PFSK-1 (cell line): ENCODE data around the gene CASK.

Source experiments
- FOXP2 ChIP-seq: optimal IDR thresholded peaks from 2 replicates; pipeline ENCODE3; 2011; ENCODE audit warnings: borderline replicate concordance, control low read depth, inconsistent platforms; ENCODE audit not compliant: insufficient read depth; ENCODE audit errors: extremely low read length, extremely low read depth
- POLR2AphosphoS5 ChIP-seq: IDR thresholded peaks from 2 replicates; pipeline ENCODE4 v1.6.1; 2012; ENCODE audit warnings: low read depth, mild to moderate bottlenecking, control low read depth, low read length, moderate library complexity
- SIN3A ChIP-seq: IDR thresholded peaks from 2 replicates; pipeline ENCODE4 v1.6.1; 2012; ENCODE audit warnings: mild to moderate bottlenecking, low read length, moderate library complexity, borderline replicate concordance; ENCODE audit not compliant: insufficient read depth
- TAF1 ChIP-seq: IDR thresholded peaks from 2 replicates; pipeline ENCODE4 v1.6.1; 2012; ENCODE audit warnings: low read length, control low read depth, borderline replicate concordance; ENCODE audit not compliant: insufficient read depth
- TF ChIP-seq, protein P1 (sequence below), 2 experiments: IDR thresholded peaks; 2 replicates each; pipeline versions ENCODE4 v1.6.1 to v1.8.0; 2011 to 2012; ENCODE audit warnings: low read depth in 2 of 2, low read length in 2 of 2, control low read depth in 1 of 2, inconsistent platforms in 1 of 2, mild to moderate bottlenecking in 1 of 2, moderate library complexity in 1 of 2; ENCODE audit not compliant: insufficient read depth in 1 of 2

CASK gene

GRCh38 chrX:41789374-41789773 lies 134.0 kb downstream of the CASK start:
- no peak for TF ChIP-seq SIN3A
- TF ChIP-seq TAF1 = no peak
- no peak for TF ChIP-seq FOXP2
- TF ChIP-seq, protein P1, sequence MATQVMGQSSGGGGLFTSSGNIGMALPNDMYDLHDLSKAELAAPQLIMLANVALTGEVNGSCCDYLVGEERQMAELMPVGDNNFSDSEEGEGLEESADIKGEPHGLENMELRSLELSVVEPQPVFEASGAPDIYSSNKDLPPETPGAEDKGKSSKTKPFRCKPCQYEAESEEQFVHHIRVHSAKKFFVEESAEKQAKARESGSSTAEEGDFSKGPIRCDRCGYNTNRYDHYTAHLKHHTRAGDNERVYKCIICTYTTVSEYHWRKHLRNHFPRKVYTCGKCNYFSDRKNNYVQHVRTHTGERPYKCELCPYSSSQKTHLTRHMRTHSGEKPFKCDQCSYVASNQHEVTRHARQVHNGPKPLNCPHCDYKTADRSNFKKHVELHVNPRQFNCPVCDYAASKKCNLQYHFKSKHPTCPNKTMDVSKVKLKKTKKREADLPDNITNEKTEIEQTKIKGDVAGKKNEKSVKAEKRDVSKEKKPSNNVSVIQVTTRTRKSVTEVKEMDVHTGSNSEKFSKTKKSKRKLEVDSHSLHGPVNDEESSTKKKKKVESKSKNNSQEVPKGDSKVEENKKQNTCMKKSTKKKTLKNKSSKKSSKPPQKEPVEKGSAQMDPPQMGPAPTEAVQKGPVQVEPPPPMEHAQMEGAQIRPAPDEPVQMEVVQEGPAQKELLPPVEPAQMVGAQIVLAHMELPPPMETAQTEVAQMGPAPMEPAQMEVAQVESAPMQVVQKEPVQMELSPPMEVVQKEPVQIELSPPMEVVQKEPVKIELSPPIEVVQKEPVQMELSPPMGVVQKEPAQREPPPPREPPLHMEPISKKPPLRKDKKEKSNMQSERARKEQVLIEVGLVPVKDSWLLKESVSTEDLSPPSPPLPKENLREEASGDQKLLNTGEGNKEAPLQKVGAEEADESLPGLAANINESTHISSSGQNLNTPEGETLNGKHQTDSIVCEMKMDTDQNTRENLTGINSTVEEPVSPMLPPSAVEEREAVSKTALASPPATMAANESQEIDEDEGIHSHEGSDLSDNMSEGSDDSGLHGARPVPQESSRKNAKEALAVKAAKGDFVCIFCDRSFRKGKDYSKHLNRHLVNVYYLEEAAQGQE (IDR thresholded peaks at IDR 0.05; ENCODE audit: insufficient read depth in 1 of 2, low read depth in 2 of 2, low read length in 2 of 2) = no peak
- no peak for TF ChIP-seq POLR2AphosphoS5

GRCh38 chrX:41785685-41786084 lies 137.7 kb downstream of the CASK start:
- TF ChIP-seq FOXP2 = no peak
- TF ChIP-seq SIN3A = no peak
- no peak for TF ChIP-seq TAF1
- TF ChIP-seq, protein P1 (IDR thresholded peaks at IDR 0.05; ENCODE audit: insufficient read depth in 1 of 2, low read depth in 2 of 2, low read length in 2 of 2) = no peak
- no peak for TF ChIP-seq POLR2AphosphoS5

GRCh38 chrX:41781500-41781899 lies 141.9 kb downstream of the CASK start:
- TF ChIP-seq, protein P1 (IDR thresholded peaks at IDR 0.05; ENCODE audit: insufficient read depth in 1 of 2, low read depth in 2 of 2, low read length in 2 of 2) = no peak
- TF ChIP-seq POLR2AphosphoS5 = no peak
- no peak for TF ChIP-seq TAF1
- no peak for TF ChIP-seq SIN3A
- TF ChIP-seq FOXP2 = no peak

DNA sequence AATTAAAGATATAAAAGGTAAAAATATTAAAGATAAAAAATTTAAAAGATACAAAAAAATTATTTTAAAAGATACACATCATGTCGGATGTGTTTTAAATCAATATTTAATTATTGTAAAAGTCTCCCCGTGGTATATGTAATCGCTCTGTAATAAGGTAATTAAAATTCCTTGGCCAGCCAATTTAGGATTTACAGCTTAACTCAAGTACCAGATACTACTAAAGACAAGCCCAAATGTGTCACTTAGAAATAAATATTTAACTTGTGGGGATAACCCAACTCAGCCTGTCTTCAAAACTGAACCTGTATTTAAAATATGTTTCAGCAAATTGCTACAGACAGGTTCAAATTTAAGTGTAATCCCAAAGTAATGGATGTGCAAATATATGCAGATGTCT lies 143.4 kb downstream of the CASK start:
- TF ChIP-seq, protein P1 (IDR thresholded peaks at IDR 0.05; ENCODE audit: insufficient read depth in 1 of 2, low read depth in 2 of 2, low read length in 2 of 2) = no peak
- TF ChIP-seq SIN3A = no peak
- no peak for TF ChIP-seq TAF1
- TF ChIP-seq POLR2AphosphoS5 = no peak

DNA sequence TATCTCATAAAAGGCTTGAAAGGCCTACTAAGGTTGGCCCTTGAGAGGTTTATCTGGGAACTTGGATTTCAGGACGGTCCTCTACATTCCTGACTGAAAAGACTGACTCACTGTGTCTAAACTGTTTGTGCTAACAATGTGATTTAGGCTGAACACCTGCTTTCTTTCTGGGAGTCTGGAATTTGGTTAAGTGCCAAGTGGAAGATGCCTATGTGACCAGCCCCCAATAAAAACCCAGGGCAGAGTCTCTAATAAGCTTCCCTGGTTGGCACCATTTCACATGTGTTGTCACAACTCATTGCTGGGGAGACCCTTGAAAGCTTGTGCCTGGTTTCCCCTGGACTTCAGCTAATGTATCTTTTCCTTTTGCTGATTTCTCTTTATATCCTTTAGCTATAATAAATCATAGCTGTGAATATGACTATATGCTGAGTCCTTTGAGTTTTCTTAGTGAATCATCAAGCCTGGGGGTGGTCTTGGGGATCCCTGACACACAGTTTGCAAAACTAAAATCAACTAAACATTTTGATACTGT lies 144.3 kb downstream of the CASK start:
- TF ChIP-seq, protein P1 (IDR thresholded peaks at IDR 0.05; ENCODE audit: insufficient read depth in 1 of 2, low read depth in 2 of 2, low read length in 2 of 2) = no peak
- TF ChIP-seq FOXP2 = no peak
- TF ChIP-seq TAF1 = no peak
- no peak for TF ChIP-seq POLR2AphosphoS5
- TF ChIP-seq SIN3A = no peak
